Suprapubic skin (tissue), 4 donors: ENCODE data around the gene RAB41. TPM values are rescaled to one million over a fixed set of nuclear protein-coding genes. Genes with fewer than 3 reads are reported as not detected.
"Not testable (repeated sequence)": the region's sequence is repeated elsewhere in the genome, so short reads cannot be mapped to it uniquely, and the experiment has no call there.

Experiments used
- DNase-seq, 2 donors: peaks; one replicate each; pipeline ENCODE4 v3.0.0-alpha.2; 2019; ENCODE audit warnings: low spot score in 2 of 2
- H3K27ac ChIP-seq: fragments of 200-600 bp; sonication (generic); one replicate; pipeline ENCODE4 v1.5.1; 2019
- H3K27me3 ChIP-seq: fragments of 200-600 bp; sonication (generic); one replicate; pipeline ENCODE4 v1.5.1; 2019
- H3K36me3 ChIP-seq: fragments of 200-600 bp; sonication (generic); one replicate; pipeline ENCODE4 v1.5.1; 2019
- H3K4me1 ChIP-seq: fragments of 200-600 bp; sonication (generic); one replicate; pipeline ENCODE4 v1.5.1; 2019
- H3K4me3 ChIP-seq: fragments of 200-600 bp; sonication (generic); one replicate; pipeline ENCODE4 v1.5.1; 2019; ENCODE audit warnings: mild to moderate bottlenecking
- H3K9me3 ChIP-seq: fragments of 200-600 bp; sonication (generic); one replicate; pipeline ENCODE4 v1.5.1; 2019
- EP300 ChIP-seq: sonication (generic); formaldehyde crosslinking; IDR thresholded peaks from one replicate; pipeline ENCODE4 v1.6.1; 2017; ENCODE audit warnings: antibody characterized with exemption
- POLR2A ChIP-seq, 2 donors: fragments of 450-650 bp; IDR thresholded peaks; one replicate each; pipeline ENCODE4 v1.6.1; 2017; ENCODE audit warnings: antibody characterized with exemption in 2 of 2, mild to moderate bottlenecking in 2 of 2, moderate library complexity in 2 of 2
- POLR2AphosphoS5 ChIP-seq, 3 donors: sonication (generic); formaldehyde crosslinking; IDR thresholded peaks; one replicate each; pipeline ENCODE4 v1.6.1; 2017; ENCODE audit warnings: antibody characterized with exemption in 3 of 3
- WGBS: methylation state at CpG from one replicate; pipeline ENCODE4 v1.1.5; 2018; 5-methylcytosine and 5-hydroxymethylcytosine counted together
- total RNA-seq, 4 donors: library from RNA; depleted of rRNA; stranded (reverse); fragments of >200 nt; gene quantifications; one replicate each; pipeline ENCODE4 v1.1.0, GENCODE V29; 2016
- TF ChIP-seq, protein P1 (sequence below), 2 donors: fragments of 200-600 bp in 1 of 2; fragments of 450-650 bp in 1 of 2; sonication (generic) in 1 of 2; IDR thresholded peaks; one replicate each; pipeline ENCODE4 v1.5.1; 2016 to 2019; ENCODE audit warnings: antibody characterized with exemption in 2 of 2, mild to moderate bottlenecking in 1 of 2, moderate library complexity in 1 of 2

Gene RAB41
- total RNA-seq, 4 donors from 2014 or later, result 0.68 TPM; not detected in 3

- Histone ChIP-seq H3K4me1 (peaks cover 2% of the 10 kb centered on the region), H3K4me3 (no peak overlapping the region), H3K27ac (no peak overlapping the region), H3K36me3 (no peaks in the 10 kb centered on the region), H3K27me3 (no peaks in the 10 kb centered on the region), H3K9me3 (no peaks in the 10 kb centered on the region)
- WGBS, result 61% methylated on average over 4 of the region's 5 CpGs
- no peak for DNase-seq
- TF ChIP-seq EP300 (no peak), POLR2A (IDR thresholded peaks at IDR 0.05) (no peak), POLR2AphosphoS5 (IDR thresholded peaks at IDR 0.05) (no peak)
- TF ChIP-seq, protein P1, sequence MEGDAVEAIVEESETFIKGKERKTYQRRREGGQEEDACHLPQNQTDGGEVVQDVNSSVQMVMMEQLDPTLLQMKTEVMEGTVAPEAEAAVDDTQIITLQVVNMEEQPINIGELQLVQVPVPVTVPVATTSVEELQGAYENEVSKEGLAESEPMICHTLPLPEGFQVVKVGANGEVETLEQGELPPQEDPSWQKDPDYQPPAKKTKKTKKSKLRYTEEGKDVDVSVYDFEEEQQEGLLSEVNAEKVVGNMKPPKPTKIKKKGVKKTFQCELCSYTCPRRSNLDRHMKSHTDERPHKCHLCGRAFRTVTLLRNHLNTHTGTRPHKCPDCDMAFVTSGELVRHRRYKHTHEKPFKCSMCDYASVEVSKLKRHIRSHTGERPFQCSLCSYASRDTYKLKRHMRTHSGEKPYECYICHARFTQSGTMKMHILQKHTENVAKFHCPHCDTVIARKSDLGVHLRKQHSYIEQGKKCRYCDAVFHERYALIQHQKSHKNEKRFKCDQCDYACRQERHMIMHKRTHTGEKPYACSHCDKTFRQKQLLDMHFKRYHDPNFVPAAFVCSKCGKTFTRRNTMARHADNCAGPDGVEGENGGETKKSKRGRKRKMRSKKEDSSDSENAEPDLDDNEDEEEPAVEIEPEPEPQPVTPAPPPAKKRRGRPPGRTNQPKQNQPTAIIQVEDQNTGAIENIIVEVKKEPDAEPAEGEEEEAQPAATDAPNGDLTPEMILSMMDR (IDR thresholded peaks at IDR 0.05), result no peak
Measured at GRCh38 chrX:70257423-70258288, 24.3 kb upstream of the RAB41 start.

DNA sequence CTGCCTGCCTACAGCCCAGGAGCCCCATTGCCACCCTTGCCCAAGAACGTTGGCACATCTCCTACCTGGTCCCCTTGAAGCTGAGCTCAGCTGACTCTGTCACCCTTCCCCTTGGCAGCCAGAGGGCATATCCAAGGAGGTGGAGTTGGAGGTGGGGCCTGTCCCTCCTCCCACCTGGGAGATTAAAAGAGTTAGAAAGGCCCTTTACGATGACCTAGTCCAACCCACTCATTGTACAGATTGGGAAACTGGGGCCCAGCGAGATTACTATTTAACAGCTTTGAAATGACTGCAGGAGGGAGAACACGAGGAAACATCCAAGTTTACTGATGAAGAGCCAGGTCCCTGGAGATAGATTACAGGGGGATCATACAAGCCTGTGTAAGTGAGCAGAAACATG is 21.9 kb upstream of the RAB41 start, which contains the start of gene P2RY4:
P2RY4 (minus strand) TSS at position 101 of the 400 bp plus-strand sequence. CDS start 580 bp downstream, outside the sequence.
- H3K36me3 ChIP-seq, result no peaks in the 10 kb centered on the region
- no peak for TF ChIP-seq POLR2AphosphoS5 (IDR thresholded peaks at IDR 0.05)
- no peak for TF ChIP-seq EP300
- no peak for TF ChIP-seq POLR2A (IDR thresholded peaks at IDR 0.05)
- TF ChIP-seq, protein P1 (IDR thresholded peaks at IDR 0.05), result no peak
- no peak for DNase-seq
- H3K27me3 ChIP-seq, result no peaks in the 10 kb centered on the region
- no peak within 1 kb of the TSS for H3K27ac ChIP-seq
- no peak within 1 kb of the TSS for H3K4me3 ChIP-seq
- WGBS, result 67% methylated on average over 4 of the region's 4 CpGs
- H3K9me3 ChIP-seq, result no peaks in the 10 kb centered on the region
- H3K4me1 ChIP-seq, result peaks cover 3% of the 10 kb centered on the region

- Histone ChIP-seq H3K9me3 (no peaks in the 10 kb centered on the region), H3K27ac (no peak overlapping the region), H3K36me3 (no peaks in the 10 kb centered on the region), H3K4me3 (no peak overlapping the region), H3K4me1 (peaks cover 3% of the 10 kb centered on the region), H3K27me3 (no peaks in the 10 kb centered on the region)
- no peak for DNase-seq
- WGBS, result 12% methylated on average over 7 of the region's 7 CpGs
- TF ChIP-seq POLR2AphosphoS5 (IDR thresholded peaks at IDR 0.05) (no peak), POLR2A (IDR thresholded peaks at IDR 0.05) (no peak)
- TF ChIP-seq, protein P1 (IDR thresholded peaks at IDR 0.05), result peak in 1 of 2 donors; percentile 43
Measured at GRCh38 chrX:70262952-70263567, 18.9 kb upstream of the RAB41 start.

DNA sequence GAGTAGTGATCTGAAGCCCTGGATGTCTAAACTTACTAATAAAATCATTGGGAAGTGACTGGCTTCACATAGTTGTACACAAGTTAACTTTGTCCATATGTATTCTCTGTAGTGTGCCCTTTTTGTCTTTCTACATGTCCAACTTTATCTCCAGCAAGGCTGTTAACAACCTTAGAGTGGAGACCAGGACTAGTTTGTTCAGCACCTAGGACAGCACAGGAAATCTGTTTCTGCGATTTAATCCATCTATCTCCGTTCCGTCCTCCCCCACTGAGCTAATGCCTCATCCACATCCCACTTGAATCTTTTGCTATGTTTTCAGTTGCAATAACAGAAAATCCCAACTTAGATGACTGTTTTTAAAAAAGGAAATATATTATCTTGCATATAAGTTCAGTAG is 17.2 kb upstream of the RAB41 start:
- no peaks in the 10 kb centered on the region for H3K9me3 ChIP-seq
- DNase-seq, result no peak
- 65% methylated on average over 3 of the region's 3 CpGs for WGBS
- H3K27me3 ChIP-seq, result no peaks in the 10 kb centered on the region
- TF ChIP-seq POLR2AphosphoS5 (IDR thresholded peaks at IDR 0.05), result no peak
- no peak for TF ChIP-seq POLR2A (IDR thresholded peaks at IDR 0.05)
- TF ChIP-seq EP300, result no peak
- TF ChIP-seq, protein P1 (IDR thresholded peaks at IDR 0.05), result no peak
- H3K4me3 ChIP-seq, result no peak overlapping the region
- H3K36me3 ChIP-seq, result no peaks in the 10 kb centered on the region
- peaks cover 3% of the 10 kb centered on the region for H3K4me1 ChIP-seq
- no peak overlapping the region for H3K27ac ChIP-seq

DNA sequence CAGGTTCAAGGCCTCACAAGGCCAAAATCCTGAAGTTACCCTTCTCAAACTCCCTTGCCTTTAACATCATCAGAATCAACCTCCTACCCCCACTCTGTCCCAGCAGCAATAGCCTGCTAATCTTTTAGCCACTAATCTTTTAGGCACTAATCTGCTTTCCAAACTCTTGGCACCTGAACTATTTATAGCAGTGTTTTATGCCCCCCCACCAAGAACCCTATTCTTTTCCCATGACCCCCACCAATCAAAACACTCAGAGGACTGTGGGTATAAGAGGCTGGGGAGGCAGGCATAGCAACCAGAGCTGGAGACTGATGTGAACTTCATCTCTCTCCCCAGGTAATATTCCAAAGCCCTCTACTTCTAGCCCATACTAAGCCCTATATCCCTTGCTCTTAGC is 13.9 kb upstream of the RAB41 start, which contains the start of gene ARR3:
ARR3 (plus strand) TSS at position 301 of the 400 bp plus-strand sequence. CDS start 1,052 bp downstream, outside the sequence.
- no peak for DNase-seq
- H3K4me3 ChIP-seq, result no peak within 1 kb of the TSS
- H3K27me3 ChIP-seq, result no peaks in the 10 kb centered on the region
- no peak for TF ChIP-seq POLR2AphosphoS5 (IDR thresholded peaks at IDR 0.05)
- TF ChIP-seq POLR2A (IDR thresholded peaks at IDR 0.05), result no peak
- TF ChIP-seq, protein P1 (IDR thresholded peaks at IDR 0.05), result no peak
- no peak for TF ChIP-seq EP300
- H3K27ac ChIP-seq, result no peak within 1 kb of the TSS
- H3K9me3 ChIP-seq, result no peaks in the 10 kb centered on the region
- H3K4me1 ChIP-seq, result no peaks in the 10 kb centered on the region
- H3K36me3 ChIP-seq, result no peaks in the 10 kb centered on the region

DNA sequence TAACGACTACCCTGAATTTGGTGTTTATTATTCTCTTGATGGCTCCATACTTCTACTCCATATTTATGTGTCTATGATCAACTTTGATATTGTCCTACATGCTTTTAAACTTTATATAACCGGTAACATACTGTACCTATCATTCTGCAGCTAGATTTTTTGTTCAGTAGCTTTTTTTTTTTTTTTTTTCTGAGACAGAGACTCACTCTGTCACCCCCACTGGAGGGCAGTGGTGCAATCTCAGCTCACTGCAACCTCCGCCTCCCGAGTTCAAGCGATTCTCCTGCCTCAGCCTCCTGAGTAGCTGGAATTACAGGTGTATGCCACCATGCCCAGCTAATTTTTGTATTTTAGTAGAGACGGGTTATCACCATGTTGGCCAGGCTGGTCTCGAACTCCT is 7.9 kb upstream of the RAB41 start:
- WGBS, result 82% methylated on average over 7 of the region's 7 CpGs
- H3K27ac ChIP-seq, H3K27me3 ChIP-seq, H3K4me1 ChIP-seq, DNase-seq, H3K36me3 ChIP-seq, H3K4me3 ChIP-seq, H3K9me3 ChIP-seq: not testable (repeated sequence)
